NCI-H82 treated with DMSO at 0.1 percent for 48 hours (cell line): ENCODE data around the gene TNPO2.
"Not testable (repeated sequence)": the region's sequence is repeated elsewhere in the genome, so short reads cannot be mapped to it uniquely, and the experiment has no call there.

ENCODE experiments used
- DNase-seq: peaks from one replicate; lab custom pipeline; 2025; ENCODE audit not compliant: unreplicated experiment; lab: John Stamatoyannopoulos, UW

The TNPO2 gene

GRCh38 chr19:12678039-12678438 lies 45.7 kb downstream of the TNPO2 start:
- not testable (repeated sequence) for DNase-seq

- no peak for DNase-seq
Measured at GRCh38 chr19:12676928-12677327, 46.8 kb downstream of the TNPO2 start.

- DNase-seq = peak; percentile 65
Measured at GRCh38 chr19:12676384-12676792, 47.3 kb downstream of the TNPO2 start.

GRCh38 chr19:12675940-12676339 lies 47.8 kb downstream of the TNPO2 start:
- no peak for DNase-seq

- DNase-seq = no peak
Measured at GRCh38 chr19:12675399-12675798, 48.3 kb downstream of the TNPO2 start.

- DNase-seq = no peak
Measured at GRCh38 chr19:12672744-12673143, 51.0 kb downstream of the TNPO2 start.

GRCh38 chr19:12670159-12670928 lies 53.4 kb downstream of the TNPO2 start:
- DNase-seq = no peak

- peak; percentile 91 for DNase-seq
Measured at GRCh38 chr19:12669270-12670158, 54.2 kb downstream of the TNPO2 start.

- DNase-seq = no peak
Measured at GRCh38 chr19:12668932-12669269, 54.8 kb downstream of the TNPO2 start.

GRCh38 chr19:12668346-12668745 lies 55.4 kb downstream of the TNPO2 start:
- no peak for DNase-seq

GRCh38 chr19:12667731-12668302 lies 55.9 kb downstream of the TNPO2 start:
- DNase-seq = no peak

GRCh38 chr19:12666265-12667048 lies 57.3 kb downstream of the TNPO2 start, which contains the start of the genes MAN2B1 and WDR83:
Gene MAN2B1, minus strand, starts transcription at chr19:12666742. Its CDS starts 41 bp downstream, at chr19:12666701.
Gene WDR83, plus strand, starts transcription at chr19:12666807. Its CDS starts 2,984 bp downstream, at chr19:12669791.
- DNase-seq = peak; percentile 71

GRCh38 chr19:12665671-12666264 lies 58.0 kb downstream of the TNPO2 start:
- DNase-seq = no peak

GRCh38 chr19:12665281-12665573 lies 58.5 kb downstream of the TNPO2 start:
- no peak for DNase-seq

- DNase-seq = peak; percentile 12
Measured at GRCh38 chr19:12664406-12665280, 59.1 kb downstream of the TNPO2 start.

GRCh38 chr19:12660980-12661379 lies 62.8 kb downstream of the TNPO2 start:
- DNase-seq = no peak

GRCh38 chr19:12657966-12658365 lies 65.8 kb downstream of the TNPO2 start:
- no peak for DNase-seq

- no peak for DNase-seq
Measured at GRCh38 chr19:12656899-12657571, 66.7 kb downstream of the TNPO2 start.

GRCh38 chr19:12655546-12655945 lies 68.2 kb downstream of the TNPO2 start:
- DNase-seq = no peak
